Activated CD8-positive, alpha-beta T cell treated with anti-CD3 and anti-CD28 coated beads for 36 hours (primary cell): ENCODE results near the gene INSIG2. TPM values are rescaled to one million over a fixed set of nuclear protein-coding genes. Genes with fewer than 3 reads are reported as not detected.

ENCODE experiments used
- ATAC-seq: fragments of 200-7000 bp; cut with Tn5 transposase; one replicate; pipeline ENCODE4 v1.10.0; 2021; ENCODE audit warnings: mild to moderate bottlenecking, moderate library complexity
- CTCF ChIA-PET: fragments of 350-600 bp; sonication (Branson Sonifier 250); formaldehyde crosslinking; loops from one replicate; lab custom pipeline; 2021; ENCODE audit warnings: antibody characterized with exemption; lab: Charles Lee
- POLR2A ChIA-PET: fragments of 350-600 bp; sonication (Branson Sonifier 250); formaldehyde crosslinking; loops from one replicate; lab custom pipeline; 2021; ENCODE audit warnings: antibody characterized with exemption; lab: Charles Lee
- DNase-seq: peaks from one replicate; pipeline ENCODE4 v3.0.0-alpha.2; 2020
- H3K27ac Mint-ChIP-seq: one replicate; pipeline ENCODE4 v1.8.0; 2021; ENCODE audit warnings: mild to moderate bottlenecking, mixed read lengths
- H3K27me3 Mint-ChIP-seq: one replicate; pipeline ENCODE4 v1.8.0; 2021; ENCODE audit warnings: mixed read lengths
- H3K36me3 Mint-ChIP-seq: one replicate; pipeline ENCODE4 v1.8.0; 2021; ENCODE audit warnings: low read depth, mixed read lengths
- H3K4me1 Mint-ChIP-seq: one replicate; pipeline ENCODE4 v1.8.0; 2021; ENCODE audit warnings: low read depth, mixed read lengths
- H3K4me3 Mint-ChIP-seq: one replicate; pipeline ENCODE4 v1.8.0; 2021; ENCODE audit warnings: mild to moderate bottlenecking, moderate library complexity, mixed read lengths
- H3K9me3 Mint-ChIP-seq: one replicate; pipeline ENCODE4 v1.8.0; 2021; ENCODE audit warnings: mixed read lengths
- CTCF ChIP-seq: fragments of 200-600 bp; IDR thresholded peaks from one replicate; pipeline ENCODE4 v1.8.0; 2022; ENCODE audit warnings: antibody characterized with exemption, mild to moderate bottlenecking
- intact Hi-C: fragments of 100-400 bp; cut with micrococcal nuclease; formaldehyde crosslinking; loops from one replicate; pipeline ENCODE4 v1.10.0; 2022
- total RNA-seq, 2 experiments: library from RNA; stranded (reverse); gene quantifications; one replicate each; pipeline ENCODE4 v1.2.3, GENCODE V29; 2021

Gene INSIG2
- total RNA-seq, 2 experiments from 2014 or later, result 87.2 to 104 TPM

GRCh38 chr2:118105497-118105896, 17.2 kb downstream of the INSIG2 start:
- H3K27ac Mint-ChIP-seq, result no peak overlapping the region
- CTCF ChIA-PET, result interaction anchor here (1.2 to 2.2 kb wide), 3 partner anchors 10 to 73 kb away, joined by 3 to 4 read pairs (median 4); partner anchors contain the start of gene INSIG2
- POLR2A ChIA-PET, result interaction anchor here (0.6 to 0.7 kb wide), 2 partner anchors 11 to 52 kb away, joined by 3 read pairs; no protein-coding TSS in a partner anchor
- peaks cover 15% of the 10 kb centered on the region for H3K4me1 Mint-ChIP-seq
- intact Hi-C loops, result no loop called here
- TF ChIP-seq CTCF, result no peak
- ATAC-seq (no peak), DNase-seq (no peak)
- H3K27me3 Mint-ChIP-seq, result no peaks in the 10 kb centered on the region
- H3K4me3 Mint-ChIP-seq, result no peak overlapping the region
- H3K9me3 Mint-ChIP-seq, result no peaks in the 10 kb centered on the region
- H3K36me3 Mint-ChIP-seq, result peaks cover 68% of the 10 kb centered on the region

DNA sequence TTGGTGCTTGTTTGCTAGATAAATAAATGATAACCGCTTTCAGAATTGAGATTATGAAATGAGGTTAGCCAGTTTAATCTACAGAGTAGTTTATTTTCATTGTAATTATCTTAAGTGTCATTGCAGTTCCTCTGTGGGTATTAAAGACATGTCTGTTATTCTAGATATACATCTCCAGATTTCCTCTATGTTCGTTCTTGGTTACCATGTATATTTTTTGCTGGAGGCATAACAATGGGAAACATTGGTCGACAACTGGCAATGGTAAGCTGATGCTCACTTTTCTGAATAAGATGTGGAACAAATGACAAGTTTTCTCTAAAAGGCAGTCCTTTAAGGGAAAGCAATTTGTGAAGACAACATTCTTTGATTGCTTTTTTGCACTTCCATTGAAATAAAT, 18.7 kb downstream of the INSIG2 start:
- ChIA-PET CTCF (no interaction called here), POLR2A (no interaction called here)
- TF ChIP-seq CTCF, result no peak
- ATAC-seq, result no peak
- H3K27me3 Mint-ChIP-seq, result no peaks in the 10 kb centered on the region
- H3K36me3 Mint-ChIP-seq, result peaks cover 65% of the 10 kb centered on the region
- H3K4me1 Mint-ChIP-seq, result peaks cover 13% of the 10 kb centered on the region
- H3K4me3 Mint-ChIP-seq, result no peak overlapping the region
- intact Hi-C loops, result no loop called here
- H3K9me3 Mint-ChIP-seq, result no peaks in the 10 kb centered on the region
- no peak for DNase-seq
- H3K27ac Mint-ChIP-seq, result no peak overlapping the region

DNA sequence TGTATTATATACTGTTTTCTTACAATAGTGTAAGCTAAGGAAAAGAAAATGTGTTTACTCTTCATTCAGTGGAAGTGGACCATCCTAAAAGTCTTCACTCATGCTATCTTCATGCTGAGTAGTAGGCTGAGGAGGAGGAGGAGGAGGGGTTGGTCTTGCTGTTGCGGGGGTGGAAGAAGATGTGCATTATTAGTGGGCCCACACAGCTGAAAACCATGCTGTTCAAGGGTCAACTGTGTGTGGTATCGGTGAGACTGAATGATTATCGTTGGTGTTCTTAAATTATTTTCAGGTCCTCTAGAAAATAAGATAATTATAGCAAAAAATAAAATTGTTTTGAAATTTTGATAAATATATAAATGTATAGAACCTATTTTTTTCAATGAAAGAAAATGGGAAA, 22.0 kb downstream of the INSIG2 start:
- intact Hi-C loops, result no loop called here
- ATAC-seq (no peak), DNase-seq (no peak)
- Mint-ChIP-seq H3K4me3 (no peak overlapping the region), H3K36me3 (peaks cover 51% of the 10 kb centered on the region), H3K27me3 (no peaks in the 10 kb centered on the region), H3K27ac (no peak overlapping the region), H3K4me1 (peaks cover 13% of the 10 kb centered on the region), H3K9me3 (no peaks in the 10 kb centered on the region)
- no peak for TF ChIP-seq CTCF
- ChIA-PET CTCF (no interaction called here), POLR2A (no interaction called here)

GRCh38 chr2:118110991-118111390, 22.7 kb downstream of the INSIG2 start:
- Mint-ChIP-seq H3K4me1 (peaks cover 13% of the 10 kb centered on the region), H3K27me3 (no peaks in the 10 kb centered on the region), H3K4me3 (no peak overlapping the region), H3K9me3 (no peaks in the 10 kb centered on the region), H3K36me3 (peaks cover 45% of the 10 kb centered on the region), H3K27ac (no peak overlapping the region)
- TF ChIP-seq CTCF, result no peak
- DNase-seq, result no peak
- intact Hi-C loops, result no loop called here
- POLR2A ChIA-PET, result no interaction called here
- ATAC-seq, result no peak
- CTCF ChIA-PET, result no interaction called here

DNA sequence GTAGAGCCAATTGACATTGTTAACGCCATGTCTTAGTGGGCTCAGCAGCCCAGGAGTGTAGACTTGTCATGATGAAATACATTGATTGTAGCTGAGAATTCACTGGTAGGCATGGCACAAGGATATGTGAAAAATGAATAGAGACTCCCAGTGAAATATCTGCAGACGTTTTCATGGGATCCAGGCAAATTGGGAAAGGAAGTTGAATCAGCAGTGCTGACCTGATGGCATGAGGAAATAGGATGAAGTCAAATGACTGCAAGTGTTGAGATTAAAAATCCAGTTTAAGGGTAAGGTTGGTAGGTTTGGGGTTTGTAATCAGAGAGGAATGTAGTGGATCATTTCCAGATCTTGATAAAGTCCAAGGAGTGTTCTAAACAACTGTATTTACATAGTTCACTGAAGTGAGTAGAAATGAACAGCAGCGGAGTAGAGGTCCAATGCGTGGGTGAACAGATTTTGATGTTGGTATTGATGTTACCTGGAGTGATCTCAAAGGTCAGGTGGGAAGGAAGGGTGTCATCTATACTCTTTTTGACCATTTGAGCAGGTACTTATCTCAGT, 24.6 kb downstream of the INSIG2 start:
- DNase-seq (no peak), ATAC-seq (no peak)
- Mint-ChIP-seq H3K36me3 (peaks cover 30% of the 10 kb centered on the region), H3K27ac (peak overlapping the region; percentile 3), H3K9me3 (no peaks in the 10 kb centered on the region), H3K4me1 (peaks cover 13% of the 10 kb centered on the region), H3K4me3 (no peak overlapping the region), H3K27me3 (no peaks in the 10 kb centered on the region)
- POLR2A ChIA-PET, result no interaction called here
- intact Hi-C loops, result no loop called here
- CTCF ChIA-PET, result no interaction called here
- TF ChIP-seq CTCF, result no peak
